Mammary epithelial cell (primary cell): ENCODE data around the gene NFATC4.

Source experiments
- EZH2 ChIP-seq: IDR thresholded peaks from 2 replicates; pipeline ENCODE4 v1.6.1; 2012; ENCODE audit warnings: low read length, inconsistent platforms, borderline replicate concordance
- TF ChIP-seq, protein P1 (sequence below), 2 donors: IDR thresholded peaks in 1 of 2; conservative IDR thresholded peaks in 1 of 2; 2 replicates each; pipeline ENCODE4 v1.5.1; 2011 to 2012; ENCODE audit warnings: inconsistent platforms in 2 of 2, low read length in 2 of 2, mild to moderate bottlenecking in 2 of 2, control low read depth in 1 of 2, low read depth in 1 of 2; ENCODE audit not compliant: insufficient read depth in 1 of 2; ENCODE audit errors: extremely low read depth in 1 of 2

- TF ChIP-seq, protein P1, sequence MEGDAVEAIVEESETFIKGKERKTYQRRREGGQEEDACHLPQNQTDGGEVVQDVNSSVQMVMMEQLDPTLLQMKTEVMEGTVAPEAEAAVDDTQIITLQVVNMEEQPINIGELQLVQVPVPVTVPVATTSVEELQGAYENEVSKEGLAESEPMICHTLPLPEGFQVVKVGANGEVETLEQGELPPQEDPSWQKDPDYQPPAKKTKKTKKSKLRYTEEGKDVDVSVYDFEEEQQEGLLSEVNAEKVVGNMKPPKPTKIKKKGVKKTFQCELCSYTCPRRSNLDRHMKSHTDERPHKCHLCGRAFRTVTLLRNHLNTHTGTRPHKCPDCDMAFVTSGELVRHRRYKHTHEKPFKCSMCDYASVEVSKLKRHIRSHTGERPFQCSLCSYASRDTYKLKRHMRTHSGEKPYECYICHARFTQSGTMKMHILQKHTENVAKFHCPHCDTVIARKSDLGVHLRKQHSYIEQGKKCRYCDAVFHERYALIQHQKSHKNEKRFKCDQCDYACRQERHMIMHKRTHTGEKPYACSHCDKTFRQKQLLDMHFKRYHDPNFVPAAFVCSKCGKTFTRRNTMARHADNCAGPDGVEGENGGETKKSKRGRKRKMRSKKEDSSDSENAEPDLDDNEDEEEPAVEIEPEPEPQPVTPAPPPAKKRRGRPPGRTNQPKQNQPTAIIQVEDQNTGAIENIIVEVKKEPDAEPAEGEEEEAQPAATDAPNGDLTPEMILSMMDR (conservative IDR thresholded peaks at IDR 0.05 in 1 of 2, IDR thresholded peaks at IDR 0.05 in 1 of 2; ENCODE audit: extremely low read depth in 1 of 2, insufficient read depth in 1 of 2, low read depth in 1 of 2, low read length in 2 of 2): no peak
- TF ChIP-seq EZH2: no peak
Measured at GRCh38 chr14:24348186-24348585, 19.8 kb upstream of the NFATC4 start.
